Muscle of leg (tissue), 11 donors: ENCODE data around the gene SLC12A8. TPM values are rescaled to one million over a fixed set of nuclear protein-coding genes. Genes with fewer than 3 reads are reported as not detected.

Experiments
- DNase-seq: peaks from one replicate; pipeline ENCODE4 v3.0.0; 2013
- H3K27ac ChIP-seq: one replicate; pipeline ENCODE4 v1.5.1; 2013; ENCODE audit warnings: mild to moderate bottlenecking, low read length, control low read depth
- H3K27me3 ChIP-seq: one replicate; pipeline ENCODE4 v1.6.1; 2013; ENCODE audit warnings: low read length; ENCODE audit not compliant: control insufficient read depth, insufficient read depth
- H3K36me3 ChIP-seq: one replicate; pipeline ENCODE4 v1.6.1; 2013; ENCODE audit warnings: low read length; ENCODE audit not compliant: control insufficient read depth, insufficient read depth
- H3K4me1 ChIP-seq: one replicate; pipeline ENCODE4 v1.6.1; 2013; ENCODE audit warnings: low read length; ENCODE audit not compliant: control insufficient read depth, insufficient read depth
- H3K4me3 ChIP-seq: one replicate; pipeline ENCODE4 v1.5.1; 2013; ENCODE audit warnings: low read length, control low read depth
- H3K9me3 ChIP-seq: replicated peaks from 2 replicates; pipeline ENCODE4 v1.6.1; 2013; ENCODE audit warnings: low read depth, low read length; ENCODE audit not compliant: control insufficient read depth
- WGBS: methylation state at CpG from one replicate; pipeline ENCODE4 v1.1.5; 2013; ENCODE audit warnings: missing lambda C conversion rate; ENCODE audit not compliant: insufficient coverage; 5-methylcytosine and 5-hydroxymethylcytosine counted together
- polyA plus RNA-seq, 8 donors: library from polyadenylated mRNA; unstranded; fragments of 120-200 nt; gene quantifications; one replicate each; pipeline versions ENCODE4 v1.2.1 to v1.2.3, GENCODE V29; 2013; ENCODE audit warnings: inconsistent platforms in 1 of 8, low replicate concordance in 1 of 8; ENCODE audit not compliant: insufficient read length in 8 of 8, insufficient read depth in 1 of 8
- total RNA-seq: library from RNA; stranded (reverse); fragments of 120-200 nt; gene quantifications from one replicate; pipeline ENCODE4 v1.2.4, GENCODE V29; 2013

Gene SLC12A8
- total and polyA plus RNA-seq, 9 donors: 0.31 to 2.2 (median 0.68) TPM

GRCh38 chr3:125175295-125176078 is 37.1 kb downstream of the SLC12A8 start:
- no peaks in the 10 kb centered on the region for H3K36me3 ChIP-seq
- H3K4me1 ChIP-seq: no peaks in the 10 kb centered on the region
- DNase-seq: peak; percentile 90
- no peaks in the 10 kb centered on the region for H3K9me3 ChIP-seq
- H3K4me3 ChIP-seq: no peak overlapping the region
- H3K27ac ChIP-seq: peak overlapping the region; percentile 78
- H3K27me3 ChIP-seq: no peaks in the 10 kb centered on the region
- 30% methylated on average over 4 of the region's 7 CpGs for WGBS

GRCh38 chr3:125172346-125172745 is 40.2 kb downstream of the SLC12A8 start:
- WGBS: no CpG with 5 or more reads among the region's 2 CpGs
- Histone ChIP-seq H3K4me3 (no peak overlapping the region), H3K9me3 (no peaks in the 10 kb centered on the region), H3K36me3 (no peaks in the 10 kb centered on the region), H3K27ac (no peak overlapping the region), H3K27me3 (no peaks in the 10 kb centered on the region), H3K4me1 (no peaks in the 10 kb centered on the region)
- no peak for DNase-seq

GRCh38 chr3:125168711-125169393 is 43.7 kb downstream of the SLC12A8 start:
- H3K4me3 ChIP-seq: no peak overlapping the region
- no peaks in the 10 kb centered on the region for H3K36me3 ChIP-seq
- peaks cover 7% of the 10 kb centered on the region for H3K4me1 ChIP-seq
- H3K9me3 ChIP-seq: no peaks in the 10 kb centered on the region
- 66% methylated on average over 3 of the region's 4 CpGs for WGBS
- no peaks in the 10 kb centered on the region for H3K27me3 ChIP-seq
- H3K27ac ChIP-seq: peak overlapping the region; percentile 10
- no peak for DNase-seq

GRCh38 chr3:125166599-125167136 is 45.9 kb downstream of the SLC12A8 start:
- peak; percentile 57 for DNase-seq
- WGBS: 77% methylated on average over 4 of the region's 13 CpGs

GRCh38 chr3:125165948-125166553 is 46.5 kb downstream of the SLC12A8 start:
- 81% methylated on average over 15 of the region's 18 CpGs for WGBS
- H3K27ac ChIP-seq: no peak overlapping the region
- no peaks in the 10 kb centered on the region for H3K27me3 ChIP-seq
- H3K36me3 ChIP-seq: no peaks in the 10 kb centered on the region
- H3K4me1 ChIP-seq: peaks cover 20% of the 10 kb centered on the region
- H3K4me3 ChIP-seq: no peak overlapping the region
- H3K9me3 ChIP-seq: no peaks in the 10 kb centered on the region
- no peak for DNase-seq

More at GRCh38 chr3:125166599-125167136, 45.9 kb downstream of the SLC12A8 start:
- Histone ChIP-seq H3K27ac (no peak overlapping the region), H3K9me3 (no peaks in the 10 kb centered on the region), H3K27me3 (no peaks in the 10 kb centered on the region), H3K4me3 (no peak overlapping the region), H3K4me1 (peaks cover 14% of the 10 kb centered on the region), H3K36me3 (no peaks in the 10 kb centered on the region)

GRCh38 chr3:125165189-125165947 is 47.2 kb downstream of the SLC12A8 start:
- Histone ChIP-seq H3K36me3 (no peaks in the 10 kb centered on the region), H3K4me3 (no peak overlapping the region), H3K27ac (no peak overlapping the region), H3K4me1 (peaks cover 27% of the 10 kb centered on the region), H3K9me3 (no peaks in the 10 kb centered on the region), H3K27me3 (no peaks in the 10 kb centered on the region)
- DNase-seq: peak; percentile 50
- 74% methylated on average over 8 of the region's 17 CpGs for WGBS

- 78% methylated on average over 5 of the region's 15 CpGs for WGBS
- no peak overlapping the region for H3K27ac ChIP-seq
- H3K27me3 ChIP-seq: no peaks in the 10 kb centered on the region
- DNase-seq: no peak
- peaks cover 27% of the 10 kb centered on the region for H3K4me1 ChIP-seq
- H3K36me3 ChIP-seq: no peaks in the 10 kb centered on the region
- no peaks in the 10 kb centered on the region for H3K9me3 ChIP-seq
- H3K4me3 ChIP-seq: no peak overlapping the region
Measured at GRCh38 chr3:125163739-125164601, 48.6 kb downstream of the SLC12A8 start.

GRCh38 chr3:125161607-125162219 is 50.8 kb downstream of the SLC12A8 start:
- peak; percentile 60 for DNase-seq
- peak overlapping the region; percentile 60 for H3K27ac ChIP-seq
- no peaks in the 10 kb centered on the region for H3K36me3 ChIP-seq
- peaks cover 27% of the 10 kb centered on the region for H3K4me1 ChIP-seq
- 41% methylated on average over 12 of the region's 12 CpGs for WGBS
- no peaks in the 10 kb centered on the region for H3K27me3 ChIP-seq
- H3K4me3 ChIP-seq: no peak overlapping the region
- no peaks in the 10 kb centered on the region for H3K9me3 ChIP-seq
